CD14-positive monocyte (primary cell): ENCODE measurements around the gene CNPY2. TPM values are rescaled to one million over a fixed set of nuclear protein-coding genes. Genes with fewer than 3 reads are reported as not detected.

Source experiments
- DNase-seq, 3 donors: peaks; one replicate each; pipeline ENCODE4 v3.0.0-alpha.2; 2011 to 2022
- H2AFZ ChIP-seq: 2 replicates; pipeline ENCODE4 v1.6.0; 2012; ENCODE audit warnings: mild to moderate bottlenecking, low read depth, low read length, inconsistent platforms; ENCODE audit not compliant: insufficient read depth, poor library complexity, severe bottlenecking
- H3K27ac ChIP-seq, 2 donors: 1 replicate in 1 of 2; 2 replicates in 1 of 2; pipeline ENCODE4 v1.5.1; 2012 to 2013; ENCODE audit warnings: low read length in 2 of 2, control low read depth in 1 of 2, inconsistent platforms in 1 of 2, low read depth in 1 of 2, mild to moderate bottlenecking in 1 of 2
- H3K27me3 ChIP-seq, 2 donors: one replicate each; pipeline versions ENCODE4 v1.6.0 to v1.6.1; 2011 to 2013; ENCODE audit warnings: low read length in 2 of 2; ENCODE audit not compliant: control insufficient read depth in 2 of 2, insufficient read depth in 2 of 2
- H3K36me3 ChIP-seq, 2 donors: replicated peaks in 1 of 2; 1 replicate in 1 of 2; 2 replicates in 1 of 2; pipeline versions ENCODE4 v1.5.1 to v1.6.1; 2012 to 2013; ENCODE audit warnings: low read length in 2 of 2, control low read depth in 1 of 2, inconsistent platforms in 1 of 2, mild to moderate bottlenecking in 1 of 2; ENCODE audit not compliant: insufficient read depth in 2 of 2, control insufficient read depth in 1 of 2
- H3K4me1 ChIP-seq, 2 donors: 1 replicate in 1 of 2; 2 replicates in 1 of 2; pipeline versions ENCODE4 v1.5.1 to v1.6.1; 2012 to 2013; ENCODE audit warnings: low read length in 2 of 2, control low read depth in 1 of 2, inconsistent platforms in 1 of 2, mild to moderate bottlenecking in 1 of 2, moderate library complexity in 1 of 2; ENCODE audit not compliant: insufficient read depth in 2 of 2, control insufficient read depth in 1 of 2
- H3K4me2 ChIP-seq: replicated peaks from 2 replicates; pipeline ENCODE3; 2012; ENCODE audit warnings: low read length, moderate library complexity, mild to moderate bottlenecking; ENCODE audit not compliant: poor library complexity, severe bottlenecking; ENCODE audit errors: extremely low read depth
- H3K4me3 ChIP-seq, 3 experiments: fragments of 200-600 bp in 1 of 3; sonication (generic) in 1 of 3; replicated peaks in 1 of 3; 1 replicate in 2 of 3; 2 replicates in 1 of 3; pipeline ENCODE4 v1.5.1; 2011 to 2013; ENCODE audit warnings: low read length in 3 of 3, mild to moderate bottlenecking in 3 of 3, control low read depth in 2 of 3, low read depth in 2 of 3, inconsistent platforms in 1 of 3, moderate library complexity in 1 of 3
- H3K79me2 ChIP-seq: 2 replicates; pipeline ENCODE4 v1.6.0; 2012; ENCODE audit warnings: mild to moderate bottlenecking, control low read depth, inconsistent platforms, low read length, moderate library complexity; ENCODE audit not compliant: insufficient read depth
- H3K9ac ChIP-seq: 2 replicates; pipeline ENCODE4 v1.6.0; 2017; ENCODE audit warnings: low read length, mild to moderate bottlenecking; ENCODE audit not compliant: insufficient read depth, poor library complexity, severe bottlenecking
- H3K9me3 ChIP-seq, 2 donors: replicated peaks in 1 of 2; 1 replicate in 1 of 2; 2 replicates in 1 of 2; pipeline versions ENCODE4 v1.5.1 to v1.6.1; 2012 to 2013; ENCODE audit warnings: low read length in 2 of 2, control low read depth in 1 of 2; ENCODE audit not compliant: control insufficient read depth in 1 of 2, insufficient read depth in 1 of 2
- H4K20me1 ChIP-seq: 2 replicates; pipeline ENCODE4 v1.6.0; 2012; ENCODE audit warnings: mild to moderate bottlenecking, low read length, control low read depth, moderate library complexity; ENCODE audit not compliant: insufficient read depth
- H3K27ac Mint-ChIP-seq, 7 donors: one replicate each; pipeline ENCODE4 v1.8.0; 2020; ENCODE audit warnings: mild to moderate bottlenecking in 7 of 7, mixed read lengths in 7 of 7, moderate library complexity in 6 of 7, inconsistent platforms in 2 of 7
- H3K27me3 Mint-ChIP-seq, 3 donors: one replicate each; pipeline ENCODE4 v1.8.0; 2021 to 2022; ENCODE audit warnings: low read depth in 3 of 3, mild to moderate bottlenecking in 3 of 3, mixed read lengths in 3 of 3, moderate library complexity in 3 of 3, inconsistent platforms in 1 of 3
- H3K36me3 Mint-ChIP-seq, 2 donors: one replicate each; pipeline ENCODE4 v1.8.0; 2020; ENCODE audit warnings: mixed read lengths in 2 of 2, inconsistent platforms in 1 of 2, mild to moderate bottlenecking in 1 of 2
- H3K4me1 Mint-ChIP-seq: one replicate; pipeline ENCODE4 v1.8.0; 2020; ENCODE audit warnings: mild to moderate bottlenecking, mixed read lengths
- H3K4me3 Mint-ChIP-seq, 2 donors: one replicate each; pipeline ENCODE4 v1.8.0; 2020; ENCODE audit warnings: mild to moderate bottlenecking in 2 of 2, mixed read lengths in 2 of 2, moderate library complexity in 1 of 2
- H3K9me3 Mint-ChIP-seq, 7 donors: one replicate each; pipeline ENCODE4 v1.8.0; 2020 to 2022; ENCODE audit warnings: mixed read lengths in 7 of 7, mild to moderate bottlenecking in 6 of 7, moderate library complexity in 6 of 7, inconsistent platforms in 2 of 7
- WGBS: methylation state at CpG from one replicate; pipeline ENCODE4 v1.1.5; 2013; ENCODE audit warnings: missing lambda C conversion rate; ENCODE audit not compliant: insufficient coverage; 5-methylcytosine and 5-hydroxymethylcytosine counted together
- intact Hi-C, 2 donors: fragments of 100-400 bp; cut with micrococcal nuclease; formaldehyde crosslinking; loops; one replicate each; pipeline versions ENCODE4 v1.15.0 to v1.15.1; 2023
- polyA plus RNA-seq, 3 donors: library from polyadenylated mRNA; depleted of rRNA in 1 of 3; unstranded in 2 of 3; stranded (reverse) in 1 of 3; fragments of 300-500 nt in 2 of 3; fragments of >200 nt in 1 of 3; fragmentation: Illumina TruSeq in 2 of 3; gene quantifications; 1 replicate in 2 of 3; 2 replicates in 1 of 3; pipeline ENCODE4 v1.2.3, GENCODE V29; 2012 to 2021
- TF ChIP-seq, protein P1 (sequence below): fragments of 200-600 bp; IDR thresholded peaks from one replicate; pipeline ENCODE4 v1.8.0; 2022; ENCODE audit warnings: antibody characterized with exemption, mild to moderate bottlenecking

The CNPY2 gene
- polyA plus RNA-seq, 3 donors: 50.4 to 122 (median 121) TPM

DNA sequence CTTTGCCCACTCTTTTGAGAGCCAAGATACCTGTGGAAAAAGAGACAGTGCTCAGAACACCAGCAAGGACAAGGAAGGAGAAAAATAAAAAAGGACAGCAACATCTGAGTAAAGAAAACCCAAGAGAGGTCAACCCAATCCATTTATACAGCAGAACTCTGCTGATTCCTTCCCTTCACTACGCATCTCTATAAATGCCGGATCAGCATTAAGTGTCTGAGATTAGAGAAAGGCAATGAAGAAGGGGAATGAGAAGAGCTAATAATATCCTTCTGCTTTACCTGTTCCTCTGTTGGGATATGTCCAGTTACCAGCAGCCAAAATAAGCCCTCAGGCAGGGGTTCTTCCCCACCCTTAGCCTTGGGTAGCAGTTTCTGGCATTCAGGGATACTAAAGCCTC, 33.2 kb downstream of the CNPY2 start:
- Histone ChIP-seq H2AFZ (no peak overlapping the region), H3K27ac (no peak overlapping the region), H3K36me3 (peaks cover 74 to 95% of the 10 kb centered on the region in 2 donors), H3K79me2 (peaks cover 1% of the 10 kb centered on the region), H3K4me2 (no peak overlapping the region), H3K9me3 (no peaks in the 10 kb centered on the region), H3K4me3 (no peak overlapping the region), H3K4me1 (no peaks in the 10 kb centered on the region), H3K27me3 (no peaks in the 10 kb centered on the region), H3K9ac (no peak overlapping the region), H4K20me1 (peaks cover 10% of the 10 kb centered on the region)
- TF ChIP-seq, protein P1, sequence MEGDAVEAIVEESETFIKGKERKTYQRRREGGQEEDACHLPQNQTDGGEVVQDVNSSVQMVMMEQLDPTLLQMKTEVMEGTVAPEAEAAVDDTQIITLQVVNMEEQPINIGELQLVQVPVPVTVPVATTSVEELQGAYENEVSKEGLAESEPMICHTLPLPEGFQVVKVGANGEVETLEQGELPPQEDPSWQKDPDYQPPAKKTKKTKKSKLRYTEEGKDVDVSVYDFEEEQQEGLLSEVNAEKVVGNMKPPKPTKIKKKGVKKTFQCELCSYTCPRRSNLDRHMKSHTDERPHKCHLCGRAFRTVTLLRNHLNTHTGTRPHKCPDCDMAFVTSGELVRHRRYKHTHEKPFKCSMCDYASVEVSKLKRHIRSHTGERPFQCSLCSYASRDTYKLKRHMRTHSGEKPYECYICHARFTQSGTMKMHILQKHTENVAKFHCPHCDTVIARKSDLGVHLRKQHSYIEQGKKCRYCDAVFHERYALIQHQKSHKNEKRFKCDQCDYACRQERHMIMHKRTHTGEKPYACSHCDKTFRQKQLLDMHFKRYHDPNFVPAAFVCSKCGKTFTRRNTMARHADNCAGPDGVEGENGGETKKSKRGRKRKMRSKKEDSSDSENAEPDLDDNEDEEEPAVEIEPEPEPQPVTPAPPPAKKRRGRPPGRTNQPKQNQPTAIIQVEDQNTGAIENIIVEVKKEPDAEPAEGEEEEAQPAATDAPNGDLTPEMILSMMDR: no peak
- intact Hi-C loops: no loop called here
- Mint-ChIP-seq H3K27me3 (no peaks in the 10 kb centered on the region), H3K9me3 (no peaks in the 10 kb centered on the region), H3K4me3 (no peak overlapping the region), H3K36me3 (peaks cover 67 to 92% of the 10 kb centered on the region in 2 donors), H3K27ac (no peak overlapping the region), H3K4me1 (peaks cover 2% of the 10 kb centered on the region)
- WGBS: no CpG with 5 or more reads among the region's 2 CpGs
- DNase-seq: no peak

GRCh38 chr12:56282030-56282429, 33.8 kb downstream of the CNPY2 start:
- intact Hi-C loops: no loop called here

More at GRCh38 chr12:56282030-56282429, 33.8 kb downstream of the CNPY2 start:
- Mint-ChIP-seq H3K27ac (no peak overlapping the region), H3K4me1 (peaks cover 2% of the 10 kb centered on the region), H3K36me3 (peaks cover 68 to 96% of the 10 kb centered on the region in 2 donors), H3K27me3 (no peaks in the 10 kb centered on the region), H3K4me3 (no peak overlapping the region), H3K9me3 (peaks cover 0 to 4% (median 0%) of the 10 kb centered on the region in 7 donors)
- TF ChIP-seq, protein P1: no peak
- Histone ChIP-seq H3K4me3 (no peak overlapping the region), H3K79me2 (no peaks in the 10 kb centered on the region), H3K27me3 (no peaks in the 10 kb centered on the region), H3K4me1 (no peaks in the 10 kb centered on the region), H3K27ac (no peak overlapping the region), H3K9me3 (no peaks in the 10 kb centered on the region), H3K4me2 (no peak overlapping the region), H4K20me1 (peaks cover 6% of the 10 kb centered on the region), H2AFZ (no peak overlapping the region), H3K9ac (no peak overlapping the region), H3K36me3 (peaks cover 78 to 97% of the 10 kb centered on the region in 2 donors)
- WGBS: 100% methylated on average over 3 of the region's 6 CpGs
- DNase-seq: no peak
